HFF-Myc (cell line): ENCODE results near the gene EXOSC1.
A peak's percentile ranks its signal among the peaks of the same experiment; 100 is the strongest.

Experiments
- DNase-seq: peaks from one replicate; pipeline ENCODE4 v3.0.0-alpha.2; 2011; ENCODE audit warnings: low read depth; ENCODE audit errors: extremely low read depth
- H3K4me3 ChIP-seq: replicated peaks from 2 replicates; pipeline ENCODE4 v1.5.1; 2011; ENCODE audit warnings: low read depth, mild to moderate bottlenecking, control low read depth, low read length
- CTCF ChIP-seq: IDR thresholded peaks from 2 replicates; pipeline ENCODE4 v1.5.1; 2012; ENCODE audit warnings: mild to moderate bottlenecking, low read depth, low read length, control low read depth; ENCODE audit errors: missing control alignments

EXOSC1 gene

GRCh38 chr10:97401455-97401919, 44.3 kb downstream of the EXOSC1 start:
- DNase-seq = no peak
- H3K4me3 ChIP-seq = peak overlapping the region; percentile 73
- no peak for TF ChIP-seq CTCF

GRCh38 chr10:97400665-97401454, 44.9 kb downstream of the EXOSC1 start, which contains the start of gene RRP12:
TSS of gene RRP12 (minus strand) at chr10:97401340. CDS start at chr10:97401231, 109 bp downstream.
- TF ChIP-seq CTCF = no peak
- peak; percentile 99 for DNase-seq
- peak within 1 kb of the TSS; percentile 73 for H3K4me3 ChIP-seq

GRCh38 chr10:97399843-97400545, 45.8 kb downstream of the EXOSC1 start:
- peak overlapping the region; percentile 73 for H3K4me3 ChIP-seq
- no peak for DNase-seq
- no peak for TF ChIP-seq CTCF

- DNase-seq = no peak
- no peak for TF ChIP-seq CTCF
- no peak overlapping the region for H3K4me3 ChIP-seq
Measured at GRCh38 chr10:97396056-97396455, 49.8 kb downstream of the EXOSC1 start.

- DNase-seq = no peak
- TF ChIP-seq CTCF = no peak
- no peak overlapping the region for H3K4me3 ChIP-seq
Measured at GRCh38 chr10:97393034-97393573, 52.7 kb downstream of the EXOSC1 start.

GRCh38 chr10:97390091-97390490, 55.7 kb downstream of the EXOSC1 start:
- DNase-seq = no peak
- TF ChIP-seq CTCF = no peak

More at GRCh38 chr10:97390091-97390490, 55.7 kb downstream of the EXOSC1 start:
- H3K4me3 ChIP-seq = no peak overlapping the region
